Liver (tissue), 9 donors: ENCODE measurements around the gene HSD3B7. TPM values are rescaled to one million over a fixed set of nuclear protein-coding genes. Genes with fewer than 3 reads are reported as not detected.

ENCODE experiments used
- DNase-seq: peaks from one replicate; pipeline ENCODE4 v3.0.0-alpha.2; 2017; ENCODE audit warnings: low spot score
- H3K27ac ChIP-seq, 2 donors: one replicate each; pipeline ENCODE4 v1.7.0; 2013; ENCODE audit warnings: inconsistent platforms in 2 of 2, low read length in 2 of 2, control low read depth in 1 of 2, low read depth in 1 of 2, mild to moderate bottlenecking in 1 of 2
- H3K27me3 ChIP-seq, 4 donors: one replicate each; pipeline versions ENCODE4 v1.6.1 to v1.7.0; 2013; ENCODE audit warnings: low read length in 3 of 4, inconsistent platforms in 1 of 4, mild to moderate bottlenecking in 1 of 4, moderate library complexity in 1 of 4; ENCODE audit not compliant: control insufficient read depth in 4 of 4, insufficient read depth in 4 of 4
- H3K36me3 ChIP-seq, 4 donors: one replicate each; pipeline versions ENCODE4 v1.6.1 to v1.7.0; 2013; ENCODE audit warnings: low read length in 3 of 4, mild to moderate bottlenecking in 3 of 4, low read depth in 1 of 4, moderate library complexity in 1 of 4; ENCODE audit not compliant: control insufficient read depth in 4 of 4, insufficient read depth in 3 of 4
- H3K4me1 ChIP-seq, 4 donors: one replicate each; pipeline versions ENCODE4 v1.6.1 to v1.7.0; 2013; ENCODE audit warnings: low read length in 3 of 4, mild to moderate bottlenecking in 3 of 4, moderate library complexity in 1 of 4; ENCODE audit not compliant: control insufficient read depth in 4 of 4, insufficient read depth in 4 of 4
- H3K4me3 ChIP-seq, 3 donors: one replicate each; pipeline versions ENCODE4 v1.6.1 to v1.7.0; 2013; ENCODE audit warnings: low read length in 3 of 3, control low read depth in 1 of 3, low read depth in 1 of 3, mild to moderate bottlenecking in 1 of 3
- H3K9ac ChIP-seq, 2 donors: one replicate each; pipeline ENCODE4 v1.7.0; 2013; ENCODE audit warnings: low read length in 2 of 2, mild to moderate bottlenecking in 2 of 2, moderate library complexity in 2 of 2, control low read depth in 1 of 2, low read depth in 1 of 2
- H3K9me3 ChIP-seq, 4 donors: one replicate each; pipeline versions ENCODE4 v1.6.1 to v1.7.0; 2013; ENCODE audit warnings: low read length in 3 of 4; ENCODE audit not compliant: control insufficient read depth in 4 of 4
- EGR1 ChIP-seq, 2 donors: IDR thresholded peaks; 2 replicates each; pipeline ENCODE4 v1.6.1; 2016 to 2018; ENCODE audit warnings: antibody characterized with exemption in 2 of 2, low read depth in 2 of 2
- FOXA1 ChIP-seq: IDR thresholded peaks from 2 replicates; pipeline ENCODE4 v1.6.1; 2016; ENCODE audit warnings: antibody characterized with exemption
- GABPA ChIP-seq, 2 donors: IDR thresholded peaks in 1 of 2; conservative IDR thresholded peaks in 1 of 2; 2 replicates each; pipeline ENCODE4 v1.6.1; 2016; ENCODE audit warnings: antibody characterized with exemption in 2 of 2, mild to moderate bottlenecking in 1 of 2, moderate library complexity in 1 of 2
- HNF4A ChIP-seq, 2 donors: conservative IDR thresholded peaks; 2 replicates each; pipeline ENCODE4 v1.6.1; 2016; ENCODE audit warnings: antibody characterized with exemption in 2 of 2, mild to moderate bottlenecking in 2 of 2
- JUND ChIP-seq, 2 donors: IDR thresholded peaks; 2 replicates each; pipeline ENCODE4 v1.6.1; 2016; ENCODE audit warnings: antibody characterized with exemption in 2 of 2
- NR2F2 ChIP-seq: IDR thresholded peaks from 2 replicates; pipeline ENCODE4 v1.6.1; 2016; ENCODE audit warnings: antibody characterized with exemption
- RAD21 ChIP-seq, 2 donors: IDR thresholded peaks; 2 replicates each; pipeline ENCODE4 v1.6.1; 2016; ENCODE audit warnings: antibody characterized with exemption in 2 of 2, mild to moderate bottlenecking in 2 of 2
- REST ChIP-seq: IDR thresholded peaks from 2 replicates; pipeline ENCODE4 v1.6.1; 2016; ENCODE audit warnings: antibody characterized with exemption, mild to moderate bottlenecking
- RXRA ChIP-seq, 2 donors: IDR thresholded peaks; 2 replicates each; pipeline ENCODE4 v1.6.1; 2017 to 2018; ENCODE audit warnings: antibody characterized with exemption in 2 of 2, mild to moderate bottlenecking in 1 of 2
- SP1 ChIP-seq: IDR thresholded peaks from 2 replicates; pipeline ENCODE4 v1.6.1; 2018; ENCODE audit warnings: antibody characterized with exemption, mild to moderate bottlenecking
- TAF1 ChIP-seq: conservative IDR thresholded peaks from 2 replicates; pipeline ENCODE4 v1.6.1; 2016; ENCODE audit warnings: antibody characterized with exemption, mild to moderate bottlenecking
- YY1 ChIP-seq: IDR thresholded peaks from 2 replicates; pipeline ENCODE4 v1.6.1; 2016; ENCODE audit warnings: antibody characterized with exemption, mild to moderate bottlenecking
- ZBTB33 ChIP-seq: IDR thresholded peaks from 2 replicates; pipeline ENCODE4 v1.6.1; 2016; ENCODE audit warnings: antibody characterized with exemption
- WGBS: extraction: QIAGEN DNeasy Blood & Tissue Kit; methylation state at CpG from one replicate; pipeline ENCODE4 v1.1.7; 2013; 5-methylcytosine and 5-hydroxymethylcytosine counted together
- polyA plus RNA-seq, 2 donors: library from polyadenylated mRNA; stranded (reverse) in 1 of 2; unstranded in 1 of 2; fragments of 200-250 nt in 1 of 2; fragments of >200 nt in 1 of 2; fragmentation: Nextera tagmentation in 1 of 2; extraction: Ambion mirVana in 1 of 2; gene quantifications; one replicate each; pipeline versions ENCODE4 v1.2.1 to v1.2.3, GENCODE V29; 2013 to 2015
- total RNA-seq, 2 donors: library from RNA; depleted of rRNA; stranded (reverse); fragments of >200 nt; gene quantifications; one replicate each; pipeline ENCODE4 v1.2.3, GENCODE V29; 2014
- TF ChIP-seq, protein P1 (sequence below): IDR thresholded peaks from 2 replicates; pipeline ENCODE4 v1.6.1; 2016; ENCODE audit warnings: antibody characterized with exemption
- donor health status: healthy.
- donor health status: healthy.
- donor health status: healthy.
- donor health status: healthy.
- donor health status: healthy.

The HSD3B7 gene
- total and polyA plus RNA-seq, 4 donors, result 23.9 to 93.9 (median 79.4) TPM

- Histone ChIP-seq H3K36me3 (peaks cover 27 to 75% (median 49%) of the 10 kb centered on the region in 4 donors), H3K27me3 (no peaks in the 10 kb centered on the region), H3K27ac (no peak overlapping the region), H3K4me3 (no peak overlapping the region), H3K4me1 (no peaks in the 10 kb centered on the region), H3K9ac (no peak overlapping the region), H3K9me3 (no peaks in the 10 kb centered on the region)
- 97% methylated on average over 14 of the region's 14 CpGs for WGBS
- TF ChIP-seq ZBTB33 (no peak), RAD21 (IDR thresholded peaks at IDR 0.05) (no peak), SP1 (no peak), REST (no peak), RXRA (IDR thresholded peaks at IDR 0.05) (no peak), TAF1 (no peak), NR2F2 (no peak)
- TF ChIP-seq, protein P1, sequence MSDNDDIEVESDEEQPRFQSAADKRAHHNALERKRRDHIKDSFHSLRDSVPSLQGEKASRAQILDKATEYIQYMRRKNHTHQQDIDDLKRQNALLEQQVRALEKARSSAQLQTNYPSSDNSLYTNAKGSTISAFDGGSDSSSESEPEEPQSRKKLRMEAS, result no peak
- DNase-seq, result no peak
Observed at GRCh38 chr16:30971298-30971697, 13.7 kb upstream of the HSD3B7 start.

DNA sequence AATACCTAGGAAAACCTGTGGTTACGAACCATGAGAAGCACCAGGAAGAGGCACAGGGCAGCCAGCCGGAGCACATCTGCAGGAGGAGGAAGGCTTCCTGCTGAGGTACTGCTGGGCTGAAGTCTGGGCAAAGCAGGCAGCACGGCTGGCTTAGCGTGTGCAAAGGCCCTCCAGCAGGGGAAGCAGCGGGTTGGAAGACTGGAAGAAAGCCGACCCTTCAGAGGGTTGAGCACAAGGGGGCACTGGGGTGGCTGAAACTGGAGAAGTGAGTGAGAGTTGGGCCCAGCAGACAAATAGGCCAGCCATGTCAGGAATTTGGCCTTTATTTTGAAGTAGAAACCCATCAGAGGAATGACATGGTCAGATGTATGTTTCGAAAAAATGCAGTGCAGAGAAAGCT, 12.1 kb upstream of the HSD3B7 start:
- DNase-seq, result no peak
- H3K27ac ChIP-seq, result no peak overlapping the region
- TF ChIP-seq RAD21 (IDR thresholded peaks at IDR 0.05) (no peak), HNF4A (conservative IDR thresholded peaks at IDR 0.05) (no peak), EGR1 (IDR thresholded peaks at IDR 0.05; ENCODE audit: low read depth in 2 of 2) (no peak), GABPA (IDR thresholded peaks at IDR 0.05 in 1 of 2, conservative IDR thresholded peaks at IDR 0.05 in 1 of 2) (no peak), YY1 (no peak), SP1 (no peak)
- peaks cover 33 to 79% (median 46%) of the 10 kb centered on the region in 4 donors for H3K36me3 ChIP-seq
- no peaks in the 10 kb centered on the region for H3K4me1 ChIP-seq
- H3K9me3 ChIP-seq, result no peaks in the 10 kb centered on the region
- no peak overlapping the region for H3K4me3 ChIP-seq
- H3K27me3 ChIP-seq, result no peaks in the 10 kb centered on the region
- H3K9ac ChIP-seq, result no peak overlapping the region
- WGBS, result 92% methylated on average over 7 of the region's 7 CpGs

DNA sequence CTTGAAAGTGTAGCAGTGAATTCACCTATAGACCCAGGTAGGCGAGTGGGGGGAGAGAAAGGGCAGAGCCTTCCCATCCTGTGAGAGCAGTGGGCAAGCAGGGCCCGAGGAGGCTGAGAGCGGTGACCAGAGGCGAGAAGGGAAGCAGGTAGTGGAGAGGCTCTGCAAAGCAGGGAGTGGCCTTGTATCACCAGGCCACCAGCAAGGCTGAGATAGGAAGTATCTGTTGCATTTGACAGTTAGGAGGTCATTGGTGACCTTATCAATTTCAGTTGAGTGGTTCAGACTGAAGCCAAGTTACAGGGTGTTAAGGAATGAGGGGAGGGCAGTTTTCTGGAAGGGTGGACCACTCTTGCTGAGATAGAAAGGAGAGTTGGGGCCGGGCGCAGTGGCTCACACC, 10.7 kb upstream of the HSD3B7 start:
- no peaks in the 10 kb centered on the region for H3K4me1 ChIP-seq
- no peak overlapping the region for H3K27ac ChIP-seq
- no peak for TF ChIP-seq FOXA1
- TF ChIP-seq JUND (IDR thresholded peaks at IDR 0.05), result no peak
- TF ChIP-seq NR2F2, result no peak
- WGBS, result 97% methylated on average over 6 of the region's 6 CpGs
- no peak for DNase-seq
- no peaks in the 10 kb centered on the region for H3K27me3 ChIP-seq
- H3K4me3 ChIP-seq, result no peak overlapping the region
- H3K9ac ChIP-seq, result no peak overlapping the region
- H3K9me3 ChIP-seq, result no peaks in the 10 kb centered on the region
- peaks cover 29 to 80% (median 45%) of the 10 kb centered on the region in 4 donors for H3K36me3 ChIP-seq
